Endothelial cell of umbilical vein (primary cell): ENCODE data around the gene FBLIM1. TPM values are rescaled to one million over a fixed set of nuclear protein-coding genes. Genes with fewer than 3 reads are reported as not detected.

Experiments used
- BruUV-seq: library from RNA; stranded (reverse); fragments of 400-500 nt; replicated peaks from 2 replicates; lab custom pipeline; 2021; lab: Mats Ljungman, UMichigan
- CTCF ChIA-PET: fragments of 300-600, 350-600 bp; sonication (Branson Sonifier 250); formaldehyde crosslinking; loops from one replicate; lab custom pipeline; 2021; ENCODE audit warnings: antibody characterized with exemption, inconsistent platforms; lab: Charles Lee
- POLR2A ChIA-PET: fragments of 300-600, 350-600 bp; sonication (Branson Sonifier 250); formaldehyde crosslinking; loops from one replicate; lab custom pipeline; 2021; ENCODE audit warnings: antibody characterized with exemption, inconsistent platforms; lab: Charles Lee
- DNase-seq: peaks from one replicate; pipeline ENCODE4 v3.0.0-alpha.2; 2011; ENCODE audit warnings: low read depth, low spot score
- FAIRE-seq: peaks from 2 replicates; lab custom pipeline; 2011; peaks lifted over from hg19 to GRCh38; lab: Jason Lieb, UNC
- H2AFZ ChIP-seq: 2 replicates; pipeline ENCODE4 v1.6.0; 2012; ENCODE audit warnings: low read depth, low read length, control low read depth, inconsistent platforms
- H3K27ac ChIP-seq: 2 replicates; pipeline ENCODE4 v1.5.1; 2011; ENCODE audit warnings: low read depth, mild to moderate bottlenecking, control low read depth, low read length, moderate library complexity; ENCODE audit not compliant: insufficient read depth
- H3K27me3 ChIP-seq, 2 experiments: 2 replicates each; pipeline versions ENCODE4 v1.6.0 to v1.6.1; 2011; ENCODE audit warnings: low read length in 2 of 2, mixed read lengths in 1 of 2; ENCODE audit not compliant: control insufficient read depth in 2 of 2, insufficient read depth in 2 of 2
- H3K36me3 ChIP-seq, 2 experiments: 2 replicates in 1 of 2; 3 replicates in 1 of 2; pipeline ENCODE4 v1.5.1; 2011; ENCODE audit warnings: low read length in 2 of 2, mild to moderate bottlenecking in 1 of 2, moderate library complexity in 1 of 2; ENCODE audit not compliant: control insufficient read depth in 2 of 2, insufficient read depth in 2 of 2; ENCODE audit errors: extremely low read depth in 1 of 2
- H3K4me1 ChIP-seq: 3 replicates; pipeline ENCODE4 v1.5.1; 2011; ENCODE audit warnings: mild to moderate bottlenecking, low read length; ENCODE audit not compliant: control insufficient read depth, insufficient read depth; ENCODE audit errors: extremely low read depth
- H3K4me2 ChIP-seq: 2 replicates; pipeline ENCODE4 v1.6.1; 2011; ENCODE audit warnings: low read length, control low read depth, mixed read lengths; ENCODE audit not compliant: insufficient read depth
- H3K4me3 ChIP-seq, 3 experiments: fragments of 200-600 bp in 1 of 3; sonication (generic), shearing (Covaris generic) in 1 of 3; replicated peaks in 1 of 3; 2 replicates each; pipeline ENCODE4 v1.5.1; 2011 to 2016; ENCODE audit warnings: control low read depth in 3 of 3, low read length in 3 of 3, mild to moderate bottlenecking in 2 of 3, inconsistent platforms in 1 of 3, low read depth in 1 of 3, moderate library complexity in 1 of 3; ENCODE audit not compliant: insufficient read depth in 1 of 3
- H3K79me2 ChIP-seq: 2 replicates; pipeline ENCODE4 v1.6.0; 2012; ENCODE audit warnings: low read length, inconsistent platforms; ENCODE audit not compliant: control insufficient read depth, insufficient read depth
- H3K9ac ChIP-seq: replicated peaks from 2 replicates; pipeline ENCODE3; 2011; ENCODE audit warnings: low read length, control low read depth; ENCODE audit not compliant: insufficient read depth; ENCODE audit errors: extremely low read depth
- H3K9me1 ChIP-seq: replicated peaks from 3 replicates; pipeline ENCODE4 v1.6.0; 2011; ENCODE audit warnings: mild to moderate bottlenecking, low read length; ENCODE audit not compliant: control insufficient read depth, insufficient read depth; ENCODE audit errors: extremely low read depth
- H3K9me3 ChIP-seq: replicated peaks from 2 replicates; pipeline ENCODE4 v1.5.1; 2012; ENCODE audit warnings: low read length, inconsistent platforms; ENCODE audit not compliant: control insufficient read depth, insufficient read depth
- H4K20me1 ChIP-seq: replicated peaks from 2 replicates; pipeline ENCODE3; 2011; ENCODE audit warnings: mild to moderate bottlenecking, low read length; ENCODE audit not compliant: control insufficient read depth, insufficient read depth; ENCODE audit errors: extremely low read depth
- EZH2 ChIP-seq: IDR thresholded peaks from 2 replicates; pipeline ENCODE4 v1.6.1; 2012; ENCODE audit warnings: borderline replicate concordance, low read depth, mild to moderate bottlenecking, moderate library complexity, low read length, inconsistent platforms; ENCODE audit not compliant: severe bottlenecking
- FOS ChIP-seq: IDR thresholded peaks from 2 replicates; pipeline ENCODE4 v1.6.1; 2011; ENCODE audit warnings: mild to moderate bottlenecking, low read length, moderate library complexity, borderline replicate concordance; ENCODE audit not compliant: insufficient read depth
- GATA2 ChIP-seq: IDR thresholded peaks from 2 replicates; pipeline ENCODE4 v1.7.0; 2011; ENCODE audit warnings: low read depth, mild to moderate bottlenecking, moderate library complexity, mixed read lengths, low read length; ENCODE audit not compliant: insufficient read length, insufficient read depth
- JUN ChIP-seq: IDR thresholded peaks from 2 replicates; pipeline ENCODE4 v1.6.1; 2011; ENCODE audit warnings: borderline replicate concordance, low read depth; ENCODE audit not compliant: insufficient read length, insufficient read depth
- MAX ChIP-seq: IDR thresholded peaks from 2 replicates; pipeline ENCODE4 v1.6.1; 2011; ENCODE audit not compliant: insufficient read depth, insufficient read length
- MYC ChIP-seq: IDR thresholded peaks from one replicate; pipeline ENCODE4 v1.6.1; 2011; ENCODE audit warnings: mild to moderate bottlenecking, low read depth, low read length
- POLR2A ChIP-seq: IDR thresholded peaks from 2 replicates; pipeline ENCODE4 v1.6.1; 2012; ENCODE audit warnings: low read depth, mild to moderate bottlenecking, control low read depth, low read length
- POLR2AphosphoS5 ChIP-seq: IDR thresholded peaks from 2 replicates; pipeline ENCODE4 v1.6.1; 2012; ENCODE audit warnings: low read depth, mild to moderate bottlenecking, control low read depth, low read length, moderate library complexity; ENCODE audit not compliant: insufficient read depth
- dilution Hi-C: fragments of 300-500 bp; cut with MboI; formaldehyde crosslinking; loops from one replicate; pipeline ENCODE4 v1.15.0; 2019; ENCODE audit warnings: low sequenced_read_pairs; ENCODE audit not compliant: extremely low pct_ligation_motif_present
- intact Hi-C: fragments of 100-400 bp; cut with micrococcal nuclease; formaldehyde crosslinking; loops from one replicate; pipeline ENCODE4 v1.10.0; 2022
- polyA plus RNA-seq, 4 experiments: library from polyadenylated mRNA; depleted of rRNA in 3 of 4; stranded (reverse) in 3 of 4; unstranded in 1 of 4; fragments of >200 nt; gene quantifications; 2 replicates each; pipeline versions ENCODE4 v1.2.1 to v1.2.3, GENCODE V29; 2011 to 2012; ENCODE audit warnings: missing spikeins in 1 of 4
- total RNA-seq: library from RNA; stranded (reverse); gene quantifications from 2 replicates; pipeline ENCODE4 v1.2.3, GENCODE V29; 2021
- TF ChIP-seq, protein P1 (sequence below), 2 donors: IDR thresholded peaks; 1 replicate in 1 of 2; 2 replicates in 1 of 2; pipeline ENCODE4 v1.5.1; 2011; ENCODE audit warnings: low read length in 2 of 2, mild to moderate bottlenecking in 2 of 2, moderate library complexity in 2 of 2, control low read depth in 1 of 2, inconsistent platforms in 1 of 2, low read depth in 1 of 2; ENCODE audit not compliant: insufficient read depth in 1 of 2; ENCODE audit errors: extremely low read depth in 1 of 2

Gene FBLIM1
- total and polyA plus RNA-seq, 2 donors (not counting 3 experiments of a cell fraction or from before 2014, with no cell fraction given), result 363 to 414 TPM

GRCh38 chr1:15750924-15751323, 7.7 kb upstream of the FBLIM1 start:
- TF ChIP-seq POLR2A (no peak), GATA2 (no peak), JUN (no peak), MYC (no peak), MAX (no peak), POLR2AphosphoS5 (no peak), FOS (no peak), EZH2 (no peak)
- TF ChIP-seq, protein P1, sequence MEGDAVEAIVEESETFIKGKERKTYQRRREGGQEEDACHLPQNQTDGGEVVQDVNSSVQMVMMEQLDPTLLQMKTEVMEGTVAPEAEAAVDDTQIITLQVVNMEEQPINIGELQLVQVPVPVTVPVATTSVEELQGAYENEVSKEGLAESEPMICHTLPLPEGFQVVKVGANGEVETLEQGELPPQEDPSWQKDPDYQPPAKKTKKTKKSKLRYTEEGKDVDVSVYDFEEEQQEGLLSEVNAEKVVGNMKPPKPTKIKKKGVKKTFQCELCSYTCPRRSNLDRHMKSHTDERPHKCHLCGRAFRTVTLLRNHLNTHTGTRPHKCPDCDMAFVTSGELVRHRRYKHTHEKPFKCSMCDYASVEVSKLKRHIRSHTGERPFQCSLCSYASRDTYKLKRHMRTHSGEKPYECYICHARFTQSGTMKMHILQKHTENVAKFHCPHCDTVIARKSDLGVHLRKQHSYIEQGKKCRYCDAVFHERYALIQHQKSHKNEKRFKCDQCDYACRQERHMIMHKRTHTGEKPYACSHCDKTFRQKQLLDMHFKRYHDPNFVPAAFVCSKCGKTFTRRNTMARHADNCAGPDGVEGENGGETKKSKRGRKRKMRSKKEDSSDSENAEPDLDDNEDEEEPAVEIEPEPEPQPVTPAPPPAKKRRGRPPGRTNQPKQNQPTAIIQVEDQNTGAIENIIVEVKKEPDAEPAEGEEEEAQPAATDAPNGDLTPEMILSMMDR (IDR thresholded peaks at IDR 0.05; ENCODE audit: extremely low read depth in 1 of 2, insufficient read depth in 1 of 2, low read depth in 1 of 2, low read length in 2 of 2), result no peak
- intact Hi-C loops, result no loop called here
- Histone ChIP-seq H3K9ac (no peak overlapping the region), H2AFZ (no peak overlapping the region), H3K27me3 (no peaks in the 10 kb centered on the region), H3K9me3 (no peaks in the 10 kb centered on the region), H3K9me1 (no peaks in the 10 kb centered on the region), H3K4me1 (peaks cover 39% of the 10 kb centered on the region), H3K36me3 (no peaks in the 10 kb centered on the region), H3K79me2 (peaks cover 23% of the 10 kb centered on the region), H3K4me2 (no peak overlapping the region), H4K20me1 (no peaks in the 10 kb centered on the region), H3K27ac (peak overlapping the region; percentile 97), H3K4me3 (no peak overlapping the region)
- DNase-seq, result no peak
- CTCF ChIA-PET, result no interaction called here
- POLR2A ChIA-PET, result interaction anchor here (2.6 kb wide), 1 partner anchor 9 kb away, joined by 26 read pairs; no protein-coding TSS in a partner anchor
- dilution Hi-C loops, result no loop called here
- no TSS peak for BruUV-seq
- no peak for FAIRE-seq
